Stromal cell of bone marrow (primary cell): ENCODE measurements around the gene NTF4.

Experiments used
- DNase-seq: peaks from one replicate; pipeline ENCODE4 v3.0.0-alpha.2; 2012; ENCODE audit warnings: low read depth

NTF4 gene

DNA sequence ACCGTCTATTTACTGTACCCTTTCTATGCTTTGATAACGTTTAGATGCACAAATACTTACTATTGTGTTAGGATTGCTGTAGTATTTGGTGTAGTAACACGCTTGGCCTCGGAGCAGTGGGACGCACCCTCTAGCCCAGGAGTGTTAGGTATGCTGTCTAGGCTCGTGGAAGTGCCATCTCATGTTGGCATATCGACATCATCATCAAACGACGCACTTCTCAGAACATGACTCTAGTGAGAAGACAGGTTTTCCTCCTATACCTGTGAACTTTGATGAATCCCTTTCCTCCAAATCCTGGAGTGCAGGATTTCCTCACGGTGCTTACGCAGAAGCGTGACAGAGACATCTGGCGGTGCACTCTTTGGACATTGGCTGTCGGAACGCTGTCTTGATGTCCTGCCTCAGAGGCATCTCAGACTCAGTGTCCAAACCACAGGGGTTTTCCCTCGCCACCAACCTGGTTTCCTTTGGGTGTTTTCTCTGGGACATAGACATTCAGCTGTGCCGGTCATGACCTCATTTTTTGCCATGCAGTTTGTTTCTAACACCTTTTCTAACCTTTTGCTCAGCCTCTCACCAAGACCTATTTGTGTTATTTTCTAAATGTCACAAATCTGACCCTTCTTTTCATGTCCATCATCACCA lies 26.9 kb upstream of the NTF4 start:
- DNase-seq: no peak

GRCh38 chr19:49086296-49086695 lies 21.7 kb upstream of the NTF4 start:
- DNase-seq: no peak

DNA sequence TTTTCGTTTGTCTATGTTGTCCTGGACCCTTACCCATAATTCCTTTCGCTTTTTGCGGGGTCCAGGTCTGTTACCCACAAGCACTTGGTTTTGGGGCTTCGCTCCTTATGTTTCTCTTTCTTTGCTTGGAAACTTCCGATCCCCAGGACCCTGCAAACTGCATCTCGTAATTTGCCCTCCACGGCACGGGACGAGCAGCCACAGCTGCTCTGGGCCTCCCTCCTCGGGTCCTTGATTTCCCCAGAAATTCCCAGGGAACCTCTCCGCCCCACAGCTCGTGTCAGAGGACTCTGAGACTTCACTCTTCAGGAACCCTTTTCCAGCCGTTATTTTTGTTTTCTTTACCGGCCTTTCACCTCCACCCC lies 21.2 kb upstream of the NTF4 start:
- no peak for DNase-seq

DNA sequence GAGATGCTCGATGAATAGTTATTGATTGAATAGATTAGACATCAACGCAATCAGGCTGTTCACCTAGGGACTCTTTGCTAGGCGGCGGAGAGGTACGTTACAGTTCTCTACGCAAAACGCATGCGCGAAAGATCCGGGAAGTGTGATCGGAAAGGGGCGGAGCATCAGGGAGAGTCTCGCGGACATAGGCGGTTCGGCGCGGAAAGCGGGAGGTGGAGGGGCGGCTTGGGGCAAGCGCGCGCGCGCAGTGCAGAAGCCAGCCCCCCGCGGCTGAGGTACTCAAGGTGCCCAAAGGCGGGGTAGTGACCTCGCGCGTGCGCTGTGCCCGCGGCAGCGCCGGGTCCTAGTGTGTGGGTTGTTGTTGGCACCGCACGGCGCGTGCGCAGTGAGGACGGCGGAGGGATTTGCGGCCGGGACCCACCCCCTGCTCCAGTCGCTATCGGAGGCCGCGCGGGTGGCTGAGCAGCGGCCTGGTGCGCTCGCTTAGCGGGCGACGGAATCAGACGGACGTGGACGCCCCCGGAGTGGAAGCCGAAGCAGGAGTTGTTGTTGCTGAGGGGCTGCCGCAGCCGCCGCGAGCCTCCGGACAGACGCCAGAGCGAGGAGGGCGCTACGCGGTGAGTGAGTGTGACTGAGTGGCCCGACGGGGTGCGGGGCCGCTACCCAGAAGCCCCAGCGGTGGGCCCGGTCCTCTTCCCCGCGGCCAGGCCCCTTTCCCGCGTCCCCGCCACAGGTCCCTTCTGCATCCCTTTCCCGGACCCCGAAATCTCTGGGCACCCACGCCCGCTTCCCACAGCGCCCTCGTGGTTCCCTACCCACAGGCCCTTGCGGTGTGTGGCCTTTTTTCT lies 20.6 kb upstream of the NTF4 start, which contains the start of gene SNRNP70:
Gene SNRNP70, plus strand, starts transcription at position 432 of the 848 bp plus-strand sequence. CDS start 964 bp downstream, outside the sequence.
- DNase-seq: peak; percentile 98

DNA sequence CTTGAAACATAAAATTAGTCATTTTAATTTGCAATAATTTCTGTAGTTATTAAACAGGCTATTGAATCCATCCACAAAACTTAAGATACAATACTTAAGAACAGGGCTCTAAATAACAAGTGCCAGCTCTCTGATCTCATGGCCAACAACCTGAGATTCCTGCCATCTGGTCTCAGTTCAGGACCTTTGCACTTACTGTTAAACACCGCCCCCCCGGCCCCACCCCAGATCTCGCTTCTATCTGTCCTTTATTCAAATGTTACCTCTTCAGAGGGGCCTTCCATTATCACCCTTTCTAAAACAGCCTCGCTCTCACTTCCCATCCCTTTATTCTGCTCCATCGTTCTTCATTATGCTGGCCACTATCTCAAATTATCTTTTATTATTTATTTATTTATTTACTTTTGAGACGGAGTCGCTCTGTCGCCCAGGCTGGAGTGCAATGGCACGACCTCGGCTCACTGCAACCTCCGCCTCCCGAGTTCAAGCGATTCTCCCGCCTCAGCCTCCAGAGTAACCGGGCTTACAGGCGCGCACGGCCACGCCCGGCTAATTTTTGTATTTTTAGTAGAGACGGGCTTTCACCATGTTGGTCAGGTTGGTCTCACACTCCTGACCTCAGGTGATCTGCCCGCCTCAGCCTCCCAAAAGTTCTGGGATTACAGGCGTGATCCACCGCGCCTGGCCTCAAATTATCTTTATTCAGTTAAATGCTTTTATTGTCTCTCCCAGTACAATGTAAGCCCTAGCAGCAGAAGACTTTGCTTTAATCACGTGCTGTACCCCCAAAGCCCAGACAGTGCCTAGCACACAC lies 19.8 kb upstream of the NTF4 start:
- DNase-seq: no peak

DNA sequence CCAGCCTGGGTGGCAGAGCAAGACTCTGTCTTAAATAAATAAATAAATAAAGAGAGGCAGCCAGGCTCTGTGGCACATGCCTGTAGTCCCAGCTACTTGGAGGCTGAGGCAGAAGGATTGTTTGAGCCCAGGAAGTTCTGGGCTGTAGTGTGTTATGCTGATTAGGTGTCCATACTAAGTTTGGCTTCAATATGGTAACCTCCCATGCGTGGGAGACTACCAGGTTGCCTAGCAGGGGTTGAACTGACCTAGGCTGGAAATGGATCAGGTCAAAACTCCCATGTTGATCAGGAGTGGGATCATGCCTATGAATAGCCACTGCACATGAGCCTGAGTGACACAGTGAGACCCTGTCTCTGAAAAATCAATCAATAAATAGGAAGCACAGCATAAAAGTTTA lies 16.7 kb upstream of the NTF4 start:
- no peak for DNase-seq

DNA sequence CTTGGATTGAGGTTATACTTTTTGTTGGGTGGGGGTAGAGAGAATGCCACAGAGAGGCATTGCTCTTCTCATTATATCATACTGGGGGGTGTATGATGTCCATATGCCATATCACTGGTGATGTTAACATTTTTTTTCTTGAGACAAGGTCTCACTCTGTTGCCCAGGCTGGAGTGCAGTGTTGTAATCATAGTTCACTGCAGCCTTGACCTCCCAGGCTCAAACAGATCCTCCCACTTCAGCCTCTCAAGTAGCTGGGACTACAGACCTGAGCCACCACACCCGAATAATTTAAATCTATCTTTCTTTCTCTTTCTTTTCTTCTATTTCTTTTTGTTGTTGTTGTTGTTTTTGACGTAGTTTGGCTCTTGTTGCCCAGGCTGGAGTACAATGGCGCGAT lies 15.8 kb upstream of the NTF4 start:
- DNase-seq: no peak

- peak; percentile 40 for DNase-seq
Measured at GRCh38 chr19:49074869-49075268, 10.3 kb upstream of the NTF4 start.

DNA sequence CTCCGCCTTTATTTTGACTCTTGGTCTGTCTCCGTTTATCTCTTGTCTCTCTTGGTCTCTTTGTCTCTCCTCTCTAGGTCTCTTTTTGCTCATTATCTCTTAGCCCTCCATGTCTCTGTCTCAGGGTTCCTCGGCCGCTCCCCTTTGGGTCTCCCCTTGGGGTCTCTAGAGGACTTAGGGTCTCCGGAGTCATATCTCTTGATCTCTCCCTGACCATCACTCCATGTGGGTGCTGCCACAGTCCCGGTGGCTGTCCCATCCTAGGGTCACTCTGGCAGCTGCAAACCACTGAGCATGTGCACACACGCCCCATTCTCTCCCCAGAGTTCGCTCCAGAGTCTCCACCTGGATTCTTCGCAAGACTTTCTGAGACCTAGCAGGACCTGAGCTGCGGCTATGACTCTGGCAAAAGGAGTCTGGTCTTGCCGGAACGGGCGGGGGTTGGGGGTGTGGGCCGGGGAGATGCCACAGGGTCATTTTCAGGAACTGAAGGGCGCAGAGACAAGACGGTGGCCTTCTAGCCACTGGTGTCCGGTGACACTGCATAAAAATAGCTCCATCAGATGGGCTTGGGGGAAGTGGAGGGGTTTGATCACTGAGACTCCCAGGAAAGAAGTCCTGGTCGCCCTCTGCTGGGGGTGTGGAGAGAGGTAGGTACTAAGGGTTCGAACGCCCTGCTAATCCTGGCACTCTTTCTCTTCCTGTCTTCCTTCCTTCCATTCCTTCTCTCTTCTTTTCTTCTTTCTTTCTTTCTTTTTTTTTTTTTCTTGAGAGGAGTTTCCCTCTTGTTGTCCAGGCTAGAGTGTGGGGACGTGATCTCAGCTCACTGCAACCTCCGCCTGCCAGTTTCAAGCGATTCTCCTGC lies 9.1 kb upstream of the NTF4 start:
- no peak for DNase-seq

- no peak for DNase-seq
Measured at GRCh38 chr19:49071860-49072547, 7.4 kb upstream of the NTF4 start.

GRCh38 chr19:49070416-49070815 lies 5.8 kb upstream of the NTF4 start:
- DNase-seq: no peak

DNA sequence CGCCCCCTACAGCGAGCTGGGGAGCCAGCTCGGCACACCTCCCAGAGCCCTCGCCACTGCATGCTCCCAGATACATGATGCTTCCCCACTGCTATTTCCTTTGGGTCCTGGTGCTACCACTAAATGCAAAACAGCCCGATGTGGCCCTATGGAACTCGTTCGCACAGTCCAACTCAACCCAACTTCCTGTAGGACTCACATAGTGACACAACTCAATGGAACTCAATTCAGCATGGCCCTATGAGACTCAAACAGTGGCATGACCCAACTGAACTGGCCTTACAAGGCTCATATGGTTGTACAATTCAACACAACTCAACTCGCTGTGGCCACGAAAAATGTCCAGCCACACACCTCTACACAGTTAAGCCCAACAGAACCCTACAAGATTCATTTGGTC lies 4.4 kb upstream of the NTF4 start:
- no peak for DNase-seq

DNA sequence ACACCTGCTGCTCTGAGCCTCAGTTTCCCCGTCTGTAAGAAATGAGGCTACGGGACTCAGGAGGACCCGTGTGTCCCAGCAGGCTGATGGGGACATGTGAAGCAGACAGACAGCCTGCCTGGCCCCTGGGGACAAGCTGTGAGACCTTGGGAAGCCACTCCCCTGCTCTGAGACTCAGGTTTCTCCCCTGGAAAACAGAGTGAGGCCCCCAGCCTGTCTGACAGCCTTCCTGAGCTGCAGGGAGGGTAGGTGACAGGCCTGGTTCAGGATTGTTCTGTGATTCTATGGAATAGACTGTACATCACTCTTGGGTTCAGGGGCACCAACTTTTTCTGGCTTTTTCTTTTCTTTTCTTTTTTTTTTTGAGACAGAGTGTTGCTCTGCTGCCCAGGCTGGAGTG lies 2.9 kb upstream of the NTF4 start:
- DNase-seq: no peak

DNA sequence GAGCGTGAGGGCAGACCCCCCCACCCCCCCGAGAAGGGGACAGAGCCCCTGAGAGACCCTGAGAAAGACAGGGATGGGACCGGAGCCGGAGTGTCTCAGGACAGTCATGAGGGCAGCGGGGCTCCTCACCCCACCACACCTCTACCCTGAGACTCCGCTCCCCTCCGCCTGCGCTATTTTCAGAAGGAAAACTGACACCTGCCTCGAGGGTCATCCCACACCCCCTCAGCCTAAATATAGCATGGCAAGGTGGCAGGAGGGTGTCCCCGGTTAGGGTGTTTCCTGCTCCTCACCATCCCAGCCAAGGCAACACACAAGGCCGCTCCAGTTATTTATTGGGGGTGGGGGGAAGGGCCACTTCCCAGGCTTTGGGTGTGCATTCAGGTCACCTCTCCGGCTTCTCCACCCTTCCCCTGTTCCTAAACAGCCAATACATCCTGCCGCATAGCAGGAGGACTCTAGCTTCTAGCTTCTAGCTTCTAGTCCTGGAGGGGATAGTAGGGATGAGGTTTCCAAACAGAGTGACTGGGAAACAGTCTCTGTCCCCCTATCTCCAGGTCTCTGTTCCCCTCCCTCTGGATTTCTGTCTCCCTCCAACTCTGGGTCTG lies 1.4 kb upstream of the NTF4 start:
- no peak for DNase-seq

- DNase-seq: no peak
Measured at GRCh38 chr19:49064029-49064629, 489 bp downstream of the NTF4 start.

GRCh38 chr19:49061445-49061844 lies 3.2 kb downstream of the NTF4 start:
- DNase-seq: no peak

- no peak for DNase-seq
Measured at GRCh38 chr19:49061000-49061399, 3.6 kb downstream of the NTF4 start.

DNA sequence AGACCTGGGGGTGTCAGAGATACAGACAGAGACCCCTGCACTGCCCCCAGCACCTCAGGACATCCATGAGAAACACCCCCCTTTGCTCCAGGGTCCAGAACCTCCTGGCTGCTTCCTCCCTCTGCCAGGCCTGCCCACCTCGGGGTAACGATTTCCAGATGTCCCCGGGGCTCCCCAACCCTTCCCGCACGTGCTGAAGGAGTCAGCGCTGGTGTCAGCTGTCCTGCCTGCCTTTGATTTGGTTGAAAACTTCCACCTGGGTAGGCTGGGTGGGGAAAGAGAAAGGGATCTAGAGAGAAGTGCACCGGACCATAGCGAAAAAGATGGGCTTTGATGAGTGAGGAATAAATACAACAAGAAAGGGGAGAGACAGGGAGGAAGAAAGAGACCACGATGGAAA lies 5.6 kb downstream of the NTF4 start:
- no peak for DNase-seq

- no peak for DNase-seq
Measured at GRCh38 chr19:49058562-49058961, 6.1 kb downstream of the NTF4 start.

DNA sequence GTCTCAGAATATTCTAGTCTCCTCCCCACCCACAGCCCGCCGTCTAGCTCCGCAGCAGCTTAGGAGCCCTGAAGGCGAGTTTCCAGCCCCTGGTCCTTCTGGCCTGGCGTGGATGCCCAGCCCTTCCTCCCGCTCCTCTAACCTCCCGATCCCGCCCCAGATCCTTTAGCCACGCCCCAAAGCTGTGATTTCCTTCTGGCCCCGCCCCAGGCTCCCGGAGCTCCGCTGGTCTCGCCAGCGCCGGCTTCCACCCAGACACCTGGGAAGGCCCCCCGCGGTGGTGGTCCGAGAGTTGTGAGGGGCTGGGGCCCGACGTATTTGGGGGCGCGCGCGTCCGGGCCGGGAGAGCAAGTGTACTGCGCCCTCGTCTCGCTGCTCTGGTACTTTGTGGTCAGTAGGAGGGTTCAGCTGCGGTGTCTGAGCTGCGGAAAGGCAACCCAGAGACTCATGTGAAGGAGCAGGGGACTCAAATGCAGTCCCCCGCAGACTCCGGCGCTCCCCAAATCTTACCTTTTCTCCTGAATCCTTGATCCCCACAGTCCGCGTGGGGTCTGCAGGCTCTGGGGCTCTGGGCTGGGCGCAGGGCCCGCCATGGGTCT lies 6.9 kb downstream of the NTF4 start, which contains the start of gene CGB7:
Gene CGB7, minus strand, starts transcription at position 114 of the 599 bp plus-strand sequence. CDS start 2,374 bp downstream, outside the sequence.
- DNase-seq: no peak
